ENCODE results near the gene SMIM7. TPM values are rescaled to one million over a fixed set of nuclear protein-coding genes. Genes with fewer than 3 reads are reported as not detected.

SMIM7 gene
- total RNA-seq, 1 experiment from 2014 or later = 66.4 TPM

- Histone ChIP-seq H3K79me2 (ENCODE audit: insufficient read depth, low read length) (peaks cover 45% of the 10 kb centered on the region), H3K9me2 (ENCODE audit: insufficient read depth) (no peaks in the 10 kb centered on the region), H2AFZ (ENCODE audit: low read depth, low read length, poor library complexity, severe bottlenecking) (no peak within 1 kb of the TSS), H3K27ac (ENCODE audit: low read depth, low read length) (peak within 1 kb of the TSS; percentile 95), H3K4me1 (ENCODE audit: control insufficient read depth in 1 of 2, insufficient read depth in 2 of 2, low read length in 2 of 2) (peaks cover 6 to 14% of the 10 kb centered on the region in 2 experiments), H3K4me3 (replicated peaks in 1 of 2; ENCODE audit: low read depth in 1 of 2, low read length in 2 of 2) (peak within 1 kb of the TSS; percentile 86 to 92), H3K4me2 (ENCODE audit: low read length) (peak within 1 kb of the TSS; percentile 86), H3K9ac (ENCODE audit: low read length) (peak within 1 kb of the TSS; percentile 93), H4K20me1 (ENCODE audit: insufficient read depth) (peaks cover 11% of the 10 kb centered on the region; the same call in 1 of the 2 replicates), H3K9me3 (ENCODE audit: control insufficient read depth in 1 of 2, insufficient read depth in 1 of 2, low read depth in 1 of 2, low read length in 2 of 2) (no peaks in the 10 kb centered on the region), H3K36me3 (ENCODE audit: control insufficient read depth in 1 of 2, insufficient read depth in 2 of 2, low read length in 2 of 2) (peaks cover 4 to 24% of the 10 kb centered on the region in 2 experiments; a peak in 3 of 4 replicates), H3K27me3 (ENCODE audit: insufficient read depth, low read length) (no peaks in the 10 kb centered on the region)
- ChIA-PET POLR2A (interaction anchor here (0.6 to 1.5 kb wide), 5 partner anchors 8 to 55 kb away, joined by 3 read pairs; no protein-coding TSS in a partner anchor), CTCF (no interaction called here), RAD21 (ENCODE audit: low non-redundant PET in 1 of 2, low total read pairs in 2 of 2, uncharacterized antibody in 2 of 2, unreplicated experiment in 2 of 2) (no interaction called here)
- BruUV-seq (replicated peaks) = TSS peak; percentile 82
- intact Hi-C loops (cut with micrococcal nuclease) = no loop called here
- ATAC-seq (peak; percentile 94), DNase-seq (ENCODE audit: low read depth, low spot score) (peak; percentile 78)
- TF ChIP-seq TCF7L2 (IDR thresholded peaks at IDR 0.05; ENCODE audit: borderline replicate concordance, extremely low read depth, insufficient read depth, insufficient read length) (no peak), POLR2A (IDR thresholded peaks at IDR 0.05; ENCODE audit: borderline replicate concordance, extremely low read depth, insufficient read depth, insufficient read length) (peak; percentile 65), POLR2AphosphoS5 (IDR thresholded peaks at IDR 0.05; ENCODE audit: low read depth, low read length) (peak; percentile 93), ELF1 (IDR thresholded peaks at IDR 0.05; ENCODE audit: borderline replicate concordance, low read depth) (no peak; the same call in 1 of the 2 replicates), ZBTB33 (IDR thresholded peaks at IDR 0.05; ENCODE audit: extremely low read depth, insufficient replicate concordance, low read length) (no peak), MAX (IDR thresholded peaks at IDR 0.05) (peak; percentile 69), EZH2 (IDR thresholded peaks at IDR 0.05) (no peak), JUND (IDR thresholded peaks at IDR 0.05) (no peak), SIN3A (IDR thresholded peaks at IDR 0.05; ENCODE audit: low read depth) (peak; percentile 75; the same call in 1 of the 2 replicates), FOSL1 (IDR thresholded peaks at IDR 0.05; ENCODE audit: low read depth) (no peak), EZH2phosphoT487 (IDR thresholded peaks at IDR 0.05; ENCODE audit: borderline replicate concordance) (no peak), ATF3 (IDR thresholded peaks at IDR 0.05) (no peak), CTCF (IDR thresholded peaks at IDR 0.05 in 2 of 3, conservative IDR thresholded peaks at IDR 0.05 in 1 of 3; ENCODE audit: borderline replicate concordance in 1 of 3, insufficient read depth in 1 of 3, low read depth in 2 of 3, low read length in 2 of 3) (no peak), RAD21 (IDR thresholded peaks at IDR 0.05; ENCODE audit: low read depth) (no peak), REST (IDR thresholded peaks at IDR 0.05; ENCODE audit: low read depth) (no peak), SRF (IDR thresholded peaks at IDR 0.05; ENCODE audit: low read depth) (no peak), ZNF274 (IDR thresholded peaks at IDR 0.05; ENCODE audit: low read depth, low read length) (no peak), CBX3 (IDR thresholded peaks at IDR 0.05; ENCODE audit: low read depth) (no peak), SP1 (IDR thresholded peaks at IDR 0.05; ENCODE audit: low read depth) (peak; percentile 59)
These were observed 31.6 kb downstream of the SMIM7 start, which contains the start of gene MED26 for GRCh38 chr19:16628183-16628983. TSS of gene MED26 (minus strand) at chr19:16628204. CDS start at chr19:16627943, 261 bp downstream.
